GM04504 (cell line): Measurements from ENCODE around the gene GLOD4.
"Not testable (repeated sequence)": the region's sequence is repeated elsewhere in the genome, so short reads cannot be mapped to it uniquely, and the experiment has no call there.

ENCODE experiments used
- DNase-seq: peaks from one replicate; pipeline ENCODE4 v3.0.0-alpha.2; 2012; ENCODE audit warnings: low read depth

GLOD4 gene

GRCh38 chr17:802901-803881 lies 21.1 kb upstream of the GLOD4 start:
- no peak for DNase-seq

- DNase-seq, result no peak
Observed at GRCh38 chr17:802481-802880, 20.4 kb upstream of the GLOD4 start.

- DNase-seq, result no peak
Observed at GRCh38 chr17:801660-802059, 19.6 kb upstream of the GLOD4 start.

- DNase-seq, result no peak
Observed at GRCh38 chr17:800446-801242, 18.6 kb upstream of the GLOD4 start.

- DNase-seq, result no peak
Observed at GRCh38 chr17:799261-799660, 17.2 kb upstream of the GLOD4 start.

- DNase-seq, result no peak
Observed at GRCh38 chr17:798246-798645, 16.2 kb upstream of the GLOD4 start.

GRCh38 chr17:797236-797840 lies 15.3 kb upstream of the GLOD4 start:
- DNase-seq, result no peak

- DNase-seq, result no peak
Observed at GRCh38 chr17:796609-797008, 14.5 kb upstream of the GLOD4 start.

GRCh38 chr17:795721-796120 lies 13.6 kb upstream of the GLOD4 start:
- no peak for DNase-seq

GRCh38 chr17:795276-795675 lies 13.2 kb upstream of the GLOD4 start:
- no peak for DNase-seq

GRCh38 chr17:794876-795275 lies 12.8 kb upstream of the GLOD4 start:
- peak; percentile 65 for DNase-seq

GRCh38 chr17:792277-792676 lies 10.2 kb upstream of the GLOD4 start:
- no peak for DNase-seq

GRCh38 chr17:791829-792228 lies 9.7 kb upstream of the GLOD4 start:
- DNase-seq, result no peak

GRCh38 chr17:790874-791247 lies 8.8 kb upstream of the GLOD4 start:
- not testable (repeated sequence) for DNase-seq

GRCh38 chr17:789931-790873 lies 8.1 kb upstream of the GLOD4 start:
- DNase-seq, result not testable (repeated sequence)

GRCh38 chr17:789160-789840 lies 7.2 kb upstream of the GLOD4 start:
- DNase-seq, result no peak

- no peak for DNase-seq
Observed at GRCh38 chr17:788551-788950, 6.5 kb upstream of the GLOD4 start.

GRCh38 chr17:787641-788221 lies 5.7 kb upstream of the GLOD4 start:
- no peak for DNase-seq

- DNase-seq, result not testable (repeated sequence)
Observed at GRCh38 chr17:785901-786300, 3.8 kb upstream of the GLOD4 start.

GRCh38 chr17:784143-784542 lies 2.1 kb upstream of the GLOD4 start:
- no peak for DNase-seq

GRCh38 chr17:778096-778495 lies 4.0 kb downstream of the GLOD4 start:
- DNase-seq, result no peak
